WTC11 (cell line): ENCODE data around the gene SEPTIN1. TPM values are rescaled to one million over a fixed set of nuclear protein-coding genes. Genes with fewer than 3 reads are reported as not detected.
"Not testable (repeated sequence)": the region's sequence is repeated elsewhere in the genome, so short reads cannot be mapped to it uniquely, and the experiment has no call there.

ENCODE experiments used
- ATAC-seq: fragments of 200-7000 bp; cut with Tn5 transposase; 2 replicates; pipeline ENCODE4 v1.10.0; 2021; ENCODE audit warnings: mild to moderate bottlenecking, moderate library complexity
- CTCF ChIA-PET: fragments of 300-600 bp; sonication (Branson Sonifier 250); formaldehyde crosslinking; loops from one replicate; lab custom pipeline; 2021; ENCODE audit warnings: antibody characterized with exemption; lab: Charles Lee
- POLR2A ChIA-PET: fragments of 350-600 bp; sonication (Branson Sonifier 250); formaldehyde crosslinking; loops from one replicate; lab custom pipeline; 2021; ENCODE audit warnings: antibody characterized with exemption; lab: Charles Lee
- DNase-seq: peaks from one replicate; pipeline ENCODE4 v3.0.0; 2021; ENCODE audit warnings: low spot score
- H3K27ac Mint-ChIP-seq: 2 replicates; pipeline ENCODE4 v1.8.0; 2021; ENCODE audit warnings: mixed read lengths
- H3K27me3 Mint-ChIP-seq: 2 replicates; pipeline ENCODE4 v1.8.0; 2021; ENCODE audit warnings: low read depth, mild to moderate bottlenecking, moderate library complexity, mixed read lengths
- H3K36me3 Mint-ChIP-seq: 2 replicates; pipeline ENCODE4 v1.8.0; 2021; ENCODE audit warnings: mixed read lengths
- H3K4me1 Mint-ChIP-seq: 2 replicates; pipeline ENCODE4 v1.8.0; 2022; ENCODE audit warnings: mixed read lengths
- H3K4me3 Mint-ChIP-seq: 2 replicates; pipeline ENCODE4 v1.8.0; 2021; ENCODE audit warnings: mild to moderate bottlenecking, moderate library complexity, mixed read lengths
- H3K9me3 Mint-ChIP-seq: 2 replicates; pipeline ENCODE4 v1.8.0; 2021; ENCODE audit warnings: mixed read lengths
- FOXP4 ChIP-seq: sonication (generic); formaldehyde crosslinking; IDR thresholded peaks from 2 replicates; pipeline ENCODE4 v1.8.0; 2022; ENCODE audit warnings: mild to moderate bottlenecking, missing genetic modification reagents
- HMGA2 ChIP-seq: fragments of 250-450 bp; sonication (Bioruptor Pico); IDR thresholded peaks from 2 replicates; pipeline ENCODE4 v1.4.0; 2021; ENCODE audit warnings: mild to moderate bottlenecking, moderate library complexity
- STAT6 ChIP-seq: sonication (generic); formaldehyde crosslinking; conservative IDR thresholded peaks from 2 replicates; pipeline ENCODE4 v1.8.1; 2023; ENCODE audit warnings: mild to moderate bottlenecking, low read depth, missing genetic modification reagents, moderate library complexity
- ZBTB21 ChIP-seq: sonication (generic); formaldehyde crosslinking; IDR thresholded peaks from 2 replicates; pipeline ENCODE4 v1.8.1; 2023; ENCODE audit warnings: mild to moderate bottlenecking, missing genetic modification reagents, borderline replicate concordance
- total RNA-seq: library from RNA; stranded (reverse); gene quantifications from 3 replicates; pipeline ENCODE4 v1.2.3, GENCODE V29; 2021
- TF ChIP-seq, protein P1 (sequence below): fragments of 250-450 bp; sonication (Bioruptor Pico); IDR thresholded peaks from 2 replicates; pipeline ENCODE4 v1.8.0; 2021; ENCODE audit warnings: mild to moderate bottlenecking
- TF ChIP-seq, protein P2 (sequence below): sonication (generic); formaldehyde crosslinking; conservative IDR thresholded peaks from 2 replicates; pipeline ENCODE4 v1.8.1; 2022; ENCODE audit warnings: mild to moderate bottlenecking, missing genetic modification reagents
- TF ChIP-seq, protein P3 (sequence below): sonication (generic); formaldehyde crosslinking; IDR thresholded peaks from 2 replicates; pipeline ENCODE4 v1.8.0; 2022; ENCODE audit warnings: mild to moderate bottlenecking, missing genetic modification reagents
- TF ChIP-seq, protein P4 (sequence below): sonication (generic); formaldehyde crosslinking; IDR thresholded peaks from 2 replicates; pipeline ENCODE4 v1.8.0; 2023; ENCODE audit warnings: missing genetic modification reagents, mild to moderate bottlenecking, borderline replicate concordance

The SEPTIN1 gene
- total RNA-seq, 1 experiment from 2014 or later: 2.3 TPM

GRCh38 chr16:30397776-30398660 lies 15.7 kb upstream of the SEPTIN1 start:
- ChIA-PET POLR2A (no interaction called here), CTCF (interaction anchor here (9.3 kb wide), 1 partner anchor 10 kb away, joined by 97 read pairs; the partner anchor contains the start of gene ZNF771)
- Mint-ChIP-seq H3K4me1 (peaks cover 43% of the 10 kb centered on the region), H3K4me3 (no peak overlapping the region), H3K9me3 (no peaks in the 10 kb centered on the region), H3K27me3 (peaks cover 6% of the 10 kb centered on the region), H3K27ac (no peak overlapping the region), H3K36me3 (peaks cover 5% of the 10 kb centered on the region)
- ATAC-seq (no peak), DNase-seq (no peak)
- TF ChIP-seq, protein P1, sequence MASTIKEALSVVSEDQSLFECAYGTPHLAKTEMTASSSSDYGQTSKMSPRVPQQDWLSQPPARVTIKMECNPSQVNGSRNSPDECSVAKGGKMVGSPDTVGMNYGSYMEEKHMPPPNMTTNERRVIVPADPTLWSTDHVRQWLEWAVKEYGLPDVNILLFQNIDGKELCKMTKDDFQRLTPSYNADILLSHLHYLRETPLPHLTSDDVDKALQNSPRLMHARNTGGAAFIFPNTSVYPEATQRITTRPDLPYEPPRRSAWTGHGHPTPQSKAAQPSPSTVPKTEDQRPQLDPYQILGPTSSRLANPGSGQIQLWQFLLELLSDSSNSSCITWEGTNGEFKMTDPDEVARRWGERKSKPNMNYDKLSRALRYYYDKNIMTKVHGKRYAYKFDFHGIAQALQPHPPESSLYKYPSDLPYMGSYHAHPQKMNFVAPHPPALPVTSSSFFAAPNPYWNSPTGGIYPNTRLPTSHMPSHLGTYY: no peak
- TF ChIP-seq FOXP4 (CRISPR knock-in tag): no peak
- TF ChIP-seq STAT6 (CRISPR knock-in tag): no peak

GRCh38 chr16:30397056-30397455 lies 14.7 kb upstream of the SEPTIN1 start:
- DNase-seq (no peak), ATAC-seq (no peak)
- ChIA-PET POLR2A (no interaction called here), CTCF (interaction anchor here (0.7 to 9.3 kb wide), 2 partner anchors 11 to 280 kb away, joined by 3 to 97 read pairs; partner anchors contain the start of gene ZNF771)
- TF ChIP-seq HMGA2: no peak
- TF ChIP-seq, protein P2, sequence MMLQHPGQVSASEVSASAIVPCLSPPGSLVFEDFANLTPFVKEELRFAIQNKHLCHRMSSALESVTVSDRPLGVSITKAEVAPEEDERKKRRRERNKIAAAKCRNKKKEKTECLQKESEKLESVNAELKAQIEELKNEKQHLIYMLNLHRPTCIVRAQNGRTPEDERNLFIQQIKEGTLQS: no peak
- TF ChIP-seq ZBTB21: no peak
- H3K27me3 Mint-ChIP-seq: no peaks in the 10 kb centered on the region; the same call in 1 of the 2 replicates
- peaks cover 43% of the 10 kb centered on the region for H3K4me1 Mint-ChIP-seq
- peaks cover 5% of the 10 kb centered on the region for H3K36me3 Mint-ChIP-seq
- H3K4me3 Mint-ChIP-seq: peak overlapping the region; percentile 97
- no peaks in the 10 kb centered on the region for H3K9me3 Mint-ChIP-seq
- peak overlapping the region; percentile 70 for H3K27ac Mint-ChIP-seq

GRCh38 chr16:30396627-30397026 lies 14.3 kb upstream of the SEPTIN1 start:
- Mint-ChIP-seq H3K4me3 (peak overlapping the region; percentile 97), H3K27ac (peak overlapping the region; percentile 70), H3K4me1 (peaks cover 41% of the 10 kb centered on the region)
- ATAC-seq, H3K36me3 Mint-ChIP-seq, H3K27me3 Mint-ChIP-seq, H3K9me3 Mint-ChIP-seq, DNase-seq: not testable (repeated sequence)
- ChIA-PET CTCF (interaction anchor here (0.7 to 9.3 kb wide), 7 partner anchors 11 to 284 kb away, joined by 3 to 97 read pairs (median 5); partner anchors contain the start of genes CD2BP2, DCTPP1, GDPD3 and SEPTIN1), POLR2A (interaction anchor here (1.0 to 2.0 kb wide), 3 partner anchors 11 to 21 kb away, joined by 3 to 26 read pairs (median 9); partner anchors contain the start of gene ZNF771)

DNA sequence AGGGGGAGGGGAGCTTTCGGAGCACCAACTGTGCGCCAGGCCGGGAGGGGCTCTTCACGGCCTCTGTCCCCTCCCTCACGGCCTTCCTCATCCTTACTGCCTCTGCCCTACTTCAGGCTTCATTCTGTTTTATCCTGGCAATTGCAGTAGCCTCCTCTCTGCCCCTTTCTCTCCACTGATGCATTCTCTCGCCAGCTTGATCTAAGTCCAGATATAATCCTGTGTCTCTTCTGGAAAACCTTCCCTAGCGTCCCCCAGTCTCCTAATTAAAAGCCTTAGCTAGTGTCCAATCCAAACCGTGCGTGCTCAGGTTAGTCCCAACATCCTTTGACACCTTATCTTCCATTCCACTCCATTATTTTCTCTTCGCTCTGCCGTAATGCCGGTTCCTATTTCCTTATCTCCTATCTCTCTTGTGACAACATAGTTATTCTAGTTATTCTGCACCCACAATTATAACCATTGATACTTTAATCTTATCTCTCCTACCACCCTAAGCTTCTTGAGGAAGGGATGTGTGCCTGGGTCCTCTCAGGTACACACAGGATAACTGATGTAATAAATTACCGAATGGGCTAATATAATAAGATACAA lies 13.7 kb upstream of the SEPTIN1 start:
- TF ChIP-seq, protein P3, sequence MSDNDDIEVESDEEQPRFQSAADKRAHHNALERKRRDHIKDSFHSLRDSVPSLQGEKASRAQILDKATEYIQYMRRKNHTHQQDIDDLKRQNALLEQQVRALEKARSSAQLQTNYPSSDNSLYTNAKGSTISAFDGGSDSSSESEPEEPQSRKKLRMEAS (CRISPR knock-in tag): 0 out of 2 replicates have a peak, but pooled peaks have one; percentile 11
- TF ChIP-seq, protein P4, sequence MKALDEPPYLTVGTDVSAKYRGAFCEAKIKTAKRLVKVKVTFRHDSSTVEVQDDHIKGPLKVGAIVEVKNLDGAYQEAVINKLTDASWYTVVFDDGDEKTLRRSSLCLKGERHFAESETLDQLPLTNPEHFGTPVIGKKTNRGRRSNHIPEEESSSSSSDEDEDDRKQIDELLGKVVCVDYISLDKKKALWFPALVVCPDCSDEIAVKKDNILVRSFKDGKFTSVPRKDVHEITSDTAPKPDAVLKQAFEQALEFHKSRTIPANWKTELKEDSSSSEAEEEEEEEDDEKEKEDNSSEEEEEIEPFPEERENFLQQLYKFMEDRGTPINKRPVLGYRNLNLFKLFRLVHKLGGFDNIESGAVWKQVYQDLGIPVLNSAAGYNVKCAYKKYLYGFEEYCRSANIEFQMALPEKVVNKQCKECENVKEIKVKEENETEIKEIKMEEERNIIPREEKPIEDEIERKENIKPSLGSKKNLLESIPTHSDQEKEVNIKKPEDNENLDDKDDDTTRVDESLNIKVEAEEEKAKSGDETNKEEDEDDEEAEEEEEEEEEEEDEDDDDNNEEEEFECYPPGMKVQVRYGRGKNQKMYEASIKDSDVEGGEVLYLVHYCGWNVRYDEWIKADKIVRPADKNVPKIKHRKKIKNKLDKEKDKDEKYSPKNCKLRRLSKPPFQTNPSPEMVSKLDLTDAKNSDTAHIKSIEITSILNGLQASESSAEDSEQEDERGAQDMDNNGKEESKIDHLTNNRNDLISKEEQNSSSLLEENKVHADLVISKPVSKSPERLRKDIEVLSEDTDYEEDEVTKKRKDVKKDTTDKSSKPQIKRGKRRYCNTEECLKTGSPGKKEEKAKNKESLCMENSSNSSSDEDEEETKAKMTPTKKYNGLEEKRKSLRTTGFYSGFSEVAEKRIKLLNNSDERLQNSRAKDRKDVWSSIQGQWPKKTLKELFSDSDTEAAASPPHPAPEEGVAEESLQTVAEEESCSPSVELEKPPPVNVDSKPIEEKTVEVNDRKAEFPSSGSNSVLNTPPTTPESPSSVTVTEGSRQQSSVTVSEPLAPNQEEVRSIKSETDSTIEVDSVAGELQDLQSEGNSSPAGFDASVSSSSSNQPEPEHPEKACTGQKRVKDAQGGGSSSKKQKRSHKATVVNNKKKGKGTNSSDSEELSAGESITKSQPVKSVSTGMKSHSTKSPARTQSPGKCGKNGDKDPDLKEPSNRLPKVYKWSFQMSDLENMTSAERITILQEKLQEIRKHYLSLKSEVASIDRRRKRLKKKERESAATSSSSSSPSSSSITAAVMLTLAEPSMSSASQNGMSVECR (CRISPR knock-in tag): no peak
- CTCF ChIA-PET: interaction anchor here (0.5 to 9.3 kb wide), 9 partner anchors 12 to 284 kb away, joined by 3 to 97 read pairs (median 5); partner anchors contain the start of genes CD2BP2, DCTPP1, GDPD3 and SEPTIN1
- peak overlapping the region; percentile 87 for H3K27ac Mint-ChIP-seq
- H3K36me3 Mint-ChIP-seq: peaks cover 5% of the 10 kb centered on the region
- POLR2A ChIA-PET: interaction anchor here (1.0 to 2.0 kb wide), 9 partner anchors 8 to 41 kb away, joined by 3 to 26 read pairs (median 6); partner anchors contain the start of genes CD2BP2, MYL11 and ZNF771
- peak overlapping the region; percentile 97 for H3K4me3 Mint-ChIP-seq
- H3K9me3 Mint-ChIP-seq: no peaks in the 10 kb centered on the region
- peaks cover under 1% of the 10 kb centered on the region; the same call in 1 of the 2 replicates for H3K27me3 Mint-ChIP-seq
- H3K4me1 Mint-ChIP-seq: peaks cover 39% of the 10 kb centered on the region
- DNase-seq (no peak), ATAC-seq (no peak)
